GM19239 (cell line): ENCODE results near the gene CCDC12.

ENCODE experiments used
- DNase-seq: peaks from one replicate; pipeline ENCODE4 v3.0.0; 2011; ENCODE audit warnings: low spot score; ENCODE audit not compliant: insufficient read length
- FAIRE-seq: peaks from 2 replicates; lab custom pipeline; 2011; peaks lifted over from hg19 to GRCh38; lab: Jason Lieb, UNC

CCDC12 gene

GRCh38 chr3:46883830-46884185 is 92.7 kb downstream of the CCDC12 start:
- DNase-seq (no peak), FAIRE-seq (no peak)

GRCh38 chr3:46883054-46883829 is 93.3 kb downstream of the CCDC12 start:
- DNase-seq (no peak), FAIRE-seq (no peak)

GRCh38 chr3:46882377-46883053 is 94.0 kb downstream of the CCDC12 start:
- DNase-seq, result no peak

GRCh38 chr3:46881596-46882376 is 94.8 kb downstream of the CCDC12 start:
- no peak for FAIRE-seq
- DNase-seq, result no peak

More at GRCh38 chr3:46882377-46883053, 94.0 kb downstream of the CCDC12 start:
- no peak for FAIRE-seq

- DNase-seq (no peak), FAIRE-seq (no peak)
These were observed 95.5 kb downstream of the CCDC12 start for GRCh38 chr3:46880884-46881595.

- FAIRE-seq (peak; percentile 52), DNase-seq (peak; percentile 56)
These were observed 97.6 kb downstream of the CCDC12 start for GRCh38 chr3:46878781-46879436.

- no peak for FAIRE-seq
- DNase-seq, result no peak
These were observed 99.0 kb downstream of the CCDC12 start, which contains the start of gene PTH1R for GRCh38 chr3:46877406-46878125. TSS of gene PTH1R (plus strand) at chr3:46877721. CDS start at chr3:46883560, 5,839 bp downstream.

GRCh38 chr3:46876313-46877300 is 99.9 kb downstream of the CCDC12 start:
- DNase-seq (no peak), FAIRE-seq (no peak)

- FAIRE-seq (no peak), DNase-seq (no peak)
These were observed 101.0 kb downstream of the CCDC12 start for GRCh38 chr3:46875560-46875959.

GRCh38 chr3:46874430-46874829 is 102.1 kb downstream of the CCDC12 start:
- FAIRE-seq (no peak), DNase-seq (no peak)

GRCh38 chr3:46873521-46873920 is 103.0 kb downstream of the CCDC12 start:
- no peak for FAIRE-seq
- DNase-seq, result no peak
